Measurements from ENCODE around the gene NPIPA5. TPM values are rescaled to one million over a fixed set of nuclear protein-coding genes. Genes with fewer than 3 reads are reported as not detected.
"Not testable (repeated sequence)": the region's sequence is repeated elsewhere in the genome, so short reads cannot be mapped to it uniquely, and the experiment has no call there.

NPIPA5 gene
- polyA plus RNA-seq, 2 of the 4 experiments (the other 2 are of a cell fraction): 1.6 TPM; not detected in 1

- H3K9me3 ChIP-seq, CTCF ChIA-PET, H3K4me1 ChIP-seq, FAIRE-seq: not testable (repeated sequence)
- 0 out of 2 replicates have a peak, but pooled peaks have one; percentile 21 for TF ChIP-seq PHF8 (IDR thresholded peaks at IDR 0.05; ENCODE audit: borderline replicate concordance, low read depth)
- TF ChIP-seq POLR2A (IDR thresholded peaks at IDR 0.05; ENCODE audit: low read length): peak; percentile 37; the same call in 1 of the 2 replicates
- TF ChIP-seq JUN (IDR thresholded peaks at IDR 0.05): peak in 1 of 2 experiments; percentile 43; a peak in 1 of 5 replicates
- TF ChIP-seq, protein P1, sequence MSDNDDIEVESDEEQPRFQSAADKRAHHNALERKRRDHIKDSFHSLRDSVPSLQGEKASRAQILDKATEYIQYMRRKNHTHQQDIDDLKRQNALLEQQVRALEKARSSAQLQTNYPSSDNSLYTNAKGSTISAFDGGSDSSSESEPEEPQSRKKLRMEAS (IDR thresholded peaks at IDR 0.05): peak; percentile 79
- peak within 1 kb of the TSS; percentile 66 for H3K4me3 ChIP-seq
- H3K27ac ChIP-seq: peak within 1 kb of the TSS; percentile 74 to 91
- POLR2A ChIA-PET: interaction anchor here (0.6 to 0.7 kb wide), 3 partner anchors 35 to 56 kb away, joined by 3 to 5 read pairs (median 3); no protein-coding TSS in a partner anchor
- WGBS (ENCODE audit: missing lambda C conversion rate): 15% methylated on average over 21 of the region's 79 CpGs
- H3K4me2 ChIP-seq: peak within 1 kb of the TSS; percentile 96
- DNase-seq (ENCODE audit: low read depth in 1 of 2, low spot score in 1 of 2) (peak; percentile 38 to 56), ATAC-seq (peak; percentile 83 to 98)
These were observed 17.8 kb upstream of the NPIPA5 start, which contains the start of gene MPV17L for GRCh38 chr16:15395631-15396508. MPV17L (plus strand) TSS chr16:15395754; CDS start chr16:15395898, 144 bp downstream.

DNA sequence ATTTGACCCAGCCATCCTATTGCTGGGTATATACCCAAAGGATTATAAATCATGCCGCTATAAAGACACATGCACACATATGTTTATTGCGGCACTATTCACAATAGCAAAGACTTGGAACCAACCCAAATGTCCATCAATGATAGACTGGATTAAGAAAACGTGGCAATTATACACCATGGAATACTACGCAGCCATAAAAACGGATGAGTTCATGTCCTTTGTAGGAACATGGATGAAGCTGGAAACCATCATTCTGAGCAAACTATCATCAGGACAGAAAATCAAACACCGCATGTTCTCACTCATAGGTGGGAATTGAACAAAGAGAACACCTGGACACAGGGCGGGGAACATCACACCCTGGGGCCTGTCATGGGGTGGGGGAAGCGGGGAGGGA lies 14.9 kb upstream of the NPIPA5 start:
- POLR2A ChIA-PET; ATAC-seq; H3K4me1 ChIP-seq; H3K4me2 ChIP-seq; FAIRE-seq; DNase-seq (ENCODE audit: low read depth in 1 of 2, low spot score in 1 of 2); H3K27ac ChIP-seq; H3K4me3 ChIP-seq; CTCF ChIA-PET; H3K9me3 ChIP-seq: not testable (repeated sequence)
- WGBS (ENCODE audit: missing lambda C conversion rate): 80% methylated on average over 8 of the region's 8 CpGs

- not testable (repeated sequence) for H3K9me3 ChIP-seq
These were observed 11.8 kb upstream of the NPIPA5 start for GRCh38 chr16:15389916-15390315.

GRCh38 chr16:15388060-15388459 lies 10.0 kb upstream of the NPIPA5 start:
- FAIRE-seq; H3K4me1 ChIP-seq; H3K4me2 ChIP-seq; H3K4me3 ChIP-seq; H3K27ac ChIP-seq; DNase-seq (ENCODE audit: low read depth in 1 of 2, low spot score in 1 of 2); POLR2A ChIA-PET; H3K9me3 ChIP-seq; CTCF ChIA-PET; ATAC-seq: not testable (repeated sequence)
- WGBS (ENCODE audit: missing lambda C conversion rate): 68% methylated on average over 6 of the region's 6 CpGs

More at GRCh38 chr16:15389916-15390315, 11.8 kb upstream of the NPIPA5 start:
- 84% methylated on average over 5 of the region's 5 CpGs for WGBS (ENCODE audit: missing lambda C conversion rate)
- ATAC-seq; H3K27ac ChIP-seq; POLR2A ChIA-PET; CTCF ChIA-PET; H3K4me3 ChIP-seq; H3K4me2 ChIP-seq; FAIRE-seq; DNase-seq (ENCODE audit: low read depth in 1 of 2, low spot score in 1 of 2); H3K4me1 ChIP-seq: not testable (repeated sequence)

DNA sequence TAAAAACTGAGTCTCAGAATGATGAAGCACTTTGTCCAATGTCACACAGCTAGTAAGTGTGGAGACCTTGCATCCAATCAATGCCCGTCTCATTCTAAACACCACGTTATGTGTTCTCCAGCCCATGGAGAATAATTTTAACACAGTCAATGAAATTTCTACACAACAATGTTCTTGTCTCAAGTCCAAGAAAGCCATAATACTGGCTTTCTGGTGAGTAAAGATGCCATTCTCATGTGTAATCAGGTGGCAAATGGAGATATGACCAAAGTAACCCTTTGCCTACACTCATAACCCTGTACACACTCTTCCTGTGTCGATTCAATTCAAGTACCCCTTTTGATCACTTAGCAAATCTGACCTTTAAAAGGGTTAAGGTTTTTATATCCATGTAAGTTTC lies 4.7 kb upstream of the NPIPA5 start:
- 0% methylated on average over 2 of the region's 3 CpGs for whole genome bisulfite sequencing (ENCODE audit: missing lambda C conversion rate)
- H3K4me2 ChIP-seq: peak overlapping the region; percentile 63
- POLR2A ChIA-PET, CTCF ChIA-PET, FAIRE-seq, ATAC-seq, H3K9me3 ChIP-seq, H3K4me3 ChIP-seq: not testable (repeated sequence)
- H3K27ac ChIP-seq: peak overlapping the region; percentile 56 to 60; a peak in 3 of 6 replicates
- DNase-seq (ENCODE audit: low read depth in 1 of 2, low spot score in 1 of 2): peak in 1 of 2 experiments; percentile 33
- peaks cover 13% of the 10 kb centered on the region for H3K4me1 ChIP-seq

DNA sequence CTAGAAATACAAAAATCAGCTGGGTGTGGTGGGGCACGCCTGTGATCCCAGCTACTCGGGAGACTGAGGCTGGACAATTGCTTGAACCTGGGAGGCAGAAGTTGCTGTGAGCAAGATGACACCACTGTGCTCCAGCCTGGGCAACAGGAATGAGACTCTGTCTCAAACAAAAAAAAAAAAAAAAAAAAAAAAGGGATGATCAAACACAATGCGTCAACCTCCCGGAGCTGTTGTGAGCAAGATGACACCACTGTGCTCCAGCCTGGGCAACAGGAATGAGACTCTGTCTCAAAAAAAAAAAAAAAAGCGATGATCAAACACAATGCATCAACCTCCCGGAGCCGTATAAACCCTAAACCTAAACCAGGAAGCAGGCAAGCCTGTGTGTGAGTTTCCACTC lies 20.6 kb downstream of the NPIPA5 start:
- H3K9me3 ChIP-seq; DNase-seq (ENCODE audit: low read depth in 1 of 2, low spot score in 1 of 2); H3K4me3 ChIP-seq; POLR2A ChIA-PET; H3K27ac ChIP-seq; FAIRE-seq; H3K4me2 ChIP-seq; CTCF ChIA-PET; H3K4me1 ChIP-seq; ATAC-seq: not testable (repeated sequence)
- 81% methylated on average over 4 of the region's 7 CpGs for WGBS (ENCODE audit: missing lambda C conversion rate)

DNA sequence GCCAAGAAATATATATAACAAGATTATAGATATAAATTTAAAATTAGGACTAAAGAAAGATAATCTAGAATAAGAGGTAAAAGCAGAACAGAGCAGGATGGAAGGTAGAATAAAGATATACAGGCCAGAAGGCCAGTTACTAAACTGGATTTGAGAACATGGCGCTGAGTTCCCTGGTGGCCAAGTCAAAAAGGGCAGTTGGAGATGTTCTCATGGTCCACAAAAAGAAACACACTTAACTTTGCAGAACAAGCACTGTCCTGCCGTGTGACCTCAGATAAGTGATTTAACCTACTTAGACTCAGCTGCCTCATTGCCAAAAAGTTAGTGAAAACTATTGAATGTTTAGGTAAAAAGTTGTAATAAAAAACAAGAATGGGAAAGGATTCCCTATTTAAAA lies 23.2 kb downstream of the NPIPA5 start:
- POLR2A ChIA-PET; FAIRE-seq; H3K4me2 ChIP-seq; H3K4me3 ChIP-seq; DNase-seq (ENCODE audit: low read depth in 1 of 2, low spot score in 1 of 2); H3K4me1 ChIP-seq; CTCF ChIA-PET; ATAC-seq; H3K9me3 ChIP-seq; H3K27ac ChIP-seq: not testable (repeated sequence)
- no CpG with 5 or more reads among the region's 2 CpGs for whole genome bisulfite sequencing (ENCODE audit: missing lambda C conversion rate)

DNA sequence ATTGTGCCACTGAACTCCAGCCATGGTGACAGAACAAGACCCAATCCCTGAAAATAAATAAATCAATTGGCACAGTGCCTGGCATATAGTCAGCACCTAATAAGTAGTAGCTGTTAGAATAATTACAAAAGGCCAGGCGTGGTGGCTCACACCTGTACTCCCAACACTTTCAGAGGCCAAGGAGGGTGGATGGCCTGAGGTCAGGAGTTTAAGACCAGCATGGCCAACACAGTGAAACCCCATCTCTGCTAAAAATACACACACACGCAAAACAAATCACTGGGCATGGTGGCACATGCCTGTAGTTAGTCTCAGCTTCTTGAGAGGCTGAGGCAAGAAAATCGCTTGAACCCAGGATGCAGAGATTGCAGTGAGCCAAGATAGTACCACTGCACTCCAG lies 25.2 kb downstream of the NPIPA5 start:
- H3K4me2 ChIP-seq; H3K9me3 ChIP-seq; POLR2A ChIA-PET; DNase-seq (ENCODE audit: low read depth in 1 of 2, low spot score in 1 of 2); ATAC-seq; CTCF ChIA-PET; H3K27ac ChIP-seq; H3K4me1 ChIP-seq; H3K4me3 ChIP-seq; FAIRE-seq: not testable (repeated sequence)
- 74% methylated on average over 2 of the region's 3 CpGs for WGBS (ENCODE audit: missing lambda C conversion rate)

- H3K27ac ChIP-seq; H3K4me3 ChIP-seq; H3K4me2 ChIP-seq; H3K9me3 ChIP-seq; DNase-seq (ENCODE audit: low read depth in 1 of 2, low spot score in 1 of 2); POLR2A ChIA-PET; H3K4me1 ChIP-seq; CTCF ChIA-PET; FAIRE-seq: not testable (repeated sequence)
- ATAC-seq: peak; percentile 79 to 87
- WGBS (ENCODE audit: missing lambda C conversion rate): no CpG with 5 or more reads among the region's 5 CpGs
These were observed 26.3 kb downstream of the NPIPA5 start for GRCh38 chr16:15351745-15352144.

- H3K4me2 ChIP-seq; POLR2A ChIA-PET; FAIRE-seq; H3K4me3 ChIP-seq; CTCF ChIA-PET; H3K4me1 ChIP-seq; DNase-seq (ENCODE audit: low read depth in 1 of 2, low spot score in 1 of 2); H3K9me3 ChIP-seq; H3K27ac ChIP-seq: not testable (repeated sequence)
- no CpG with 5 or more reads among the region's 11 CpGs for WGBS (ENCODE audit: missing lambda C conversion rate)
- ATAC-seq: 0 out of 6 replicates have a peak, but pooled peaks of 1 of the 2 experiments have one; percentile 27
These were observed 26.8 kb downstream of the NPIPA5 start for GRCh38 chr16:15351251-15351650.
